NB4 (cell line): ENCODE measurements around the gene C2CD4A.

Experiments
- CTCF ChIP-seq: IDR thresholded peaks from one replicate; pipeline ENCODE4 v1.5.1; 2012; ENCODE audit warnings: low read depth, low read length
- MAX ChIP-seq: IDR thresholded peaks from 2 replicates; pipeline ENCODE4 v1.6.1; 2011; ENCODE audit warnings: low read depth, low read length
- MYC ChIP-seq: IDR thresholded peaks from 2 replicates; pipeline ENCODE4 v1.6.1; 2011; ENCODE audit warnings: low read depth, low read length
- POLR2A ChIP-seq: IDR thresholded peaks from 2 replicates; pipeline ENCODE4 v1.6.1; 2011; ENCODE audit warnings: mild to moderate bottlenecking; ENCODE audit not compliant: insufficient read length; ENCODE audit errors: extremely low read depth

- no peak for TF ChIP-seq POLR2A
- TF ChIP-seq CTCF: no peak
- no peak for TF ChIP-seq MYC
- TF ChIP-seq MAX: no peak
Observed at GRCh38 chr15:62088353-62088693, 21.5 kb downstream of the C2CD4A start.
